ENCODE results near the gene ASPSCR1. TPM values are rescaled to one million over a fixed set of nuclear protein-coding genes. Genes with fewer than 3 reads are reported as not detected.

Gene ASPSCR1
- total and polyA plus RNA-seq, 8 donors: 11.7 to 143 (median 55.6) TPM

GRCh38 chr17:81947189-81947588 lies 30.2 kb upstream of the ASPSCR1 start, which contains the start of gene MYADML2:
MYADML2 (minus strand) TSS chr17:81947233; CDS start chr17:81941741, 5,492 bp downstream.
- no peak within 1 kb of the TSS for H3K4me3 ChIP-seq
- H3K36me3 ChIP-seq: no peaks in the 10 kb centered on the region
- intact Hi-C loops (cut with DNase I; ENCODE audit: low total_unique reads): no loop called here
- no peak within 1 kb of the TSS for H3K27ac ChIP-seq
- TF ChIP-seq POLR2A (IDR thresholded peaks at IDR 0.05) (no peak), POLR2AphosphoS5 (IDR thresholded peaks at IDR 0.05) (no peak), EP300 (IDR thresholded peaks at IDR 0.05) (no peak)
- TF ChIP-seq, protein P1, sequence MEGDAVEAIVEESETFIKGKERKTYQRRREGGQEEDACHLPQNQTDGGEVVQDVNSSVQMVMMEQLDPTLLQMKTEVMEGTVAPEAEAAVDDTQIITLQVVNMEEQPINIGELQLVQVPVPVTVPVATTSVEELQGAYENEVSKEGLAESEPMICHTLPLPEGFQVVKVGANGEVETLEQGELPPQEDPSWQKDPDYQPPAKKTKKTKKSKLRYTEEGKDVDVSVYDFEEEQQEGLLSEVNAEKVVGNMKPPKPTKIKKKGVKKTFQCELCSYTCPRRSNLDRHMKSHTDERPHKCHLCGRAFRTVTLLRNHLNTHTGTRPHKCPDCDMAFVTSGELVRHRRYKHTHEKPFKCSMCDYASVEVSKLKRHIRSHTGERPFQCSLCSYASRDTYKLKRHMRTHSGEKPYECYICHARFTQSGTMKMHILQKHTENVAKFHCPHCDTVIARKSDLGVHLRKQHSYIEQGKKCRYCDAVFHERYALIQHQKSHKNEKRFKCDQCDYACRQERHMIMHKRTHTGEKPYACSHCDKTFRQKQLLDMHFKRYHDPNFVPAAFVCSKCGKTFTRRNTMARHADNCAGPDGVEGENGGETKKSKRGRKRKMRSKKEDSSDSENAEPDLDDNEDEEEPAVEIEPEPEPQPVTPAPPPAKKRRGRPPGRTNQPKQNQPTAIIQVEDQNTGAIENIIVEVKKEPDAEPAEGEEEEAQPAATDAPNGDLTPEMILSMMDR (IDR thresholded peaks at IDR 0.05): no peak
- no peak for DNase-seq
- H3K27me3 ChIP-seq: peaks cover 0 to 36% (median 2%) of the 10 kb centered on the region in 3 donors
- 84 to 92% (median 89%) methylated on average over 13 of the region's 13 CpGs for WGBS, 5 donors
- H3K4me1 ChIP-seq: peaks cover 0 to under 1% (median 0%) of the 10 kb centered on the region in 4 donors
- no peaks in the 10 kb centered on the region for H3K9me3 ChIP-seq

GRCh38 chr17:81948635-81949378 lies 28.6 kb upstream of the ASPSCR1 start:
- WGBS, 5 donors: 68 to 81% (median 80%) methylated on average over 14 to 17 of the region's 17 CpGs
- H3K36me3 ChIP-seq: no peaks in the 10 kb centered on the region
- TF ChIP-seq POLR2AphosphoS5 (IDR thresholded peaks at IDR 0.05) (no peak), EP300 (IDR thresholded peaks at IDR 0.05) (no peak), POLR2A (IDR thresholded peaks at IDR 0.05) (no peak)
- TF ChIP-seq, protein P1 (IDR thresholded peaks at IDR 0.05): no peak

GRCh38 chr17:81950501-81950900 lies 26.9 kb upstream of the ASPSCR1 start:
- no peak for DNase-seq
- TF ChIP-seq POLR2AphosphoS5 (IDR thresholded peaks at IDR 0.05) (no peak), EP300 (IDR thresholded peaks at IDR 0.05) (no peak), POLR2A (IDR thresholded peaks at IDR 0.05) (no peak)
- TF ChIP-seq, protein P1 (IDR thresholded peaks at IDR 0.05): no peak
- Histone ChIP-seq H3K4me3 (no peak overlapping the region), H3K27ac (no peak overlapping the region), H3K27me3 (peaks cover 0 to 35% (median 0%) of the 10 kb centered on the region in 3 donors), H3K36me3 (no peaks in the 10 kb centered on the region), H3K9me3 (no peaks in the 10 kb centered on the region), H3K4me1 (no peaks in the 10 kb centered on the region)
- WGBS, 5 donors: 80 to 87% (median 85%) methylated on average over 11 to 15 of the region's 15 CpGs
- intact Hi-C loops (cut with DNase I; ENCODE audit: low total_unique reads): no loop called here

More at GRCh38 chr17:81948635-81949378, 28.6 kb upstream of the ASPSCR1 start:
- intact Hi-C loops (cut with DNase I; ENCODE audit: low total_unique reads): no loop called here
- DNase-seq: no peak
- Histone ChIP-seq H3K27me3 (peaks cover 0 to 31% (median 0%) of the 10 kb centered on the region in 3 donors), H3K4me3 (no peak overlapping the region), H3K4me1 (no peaks in the 10 kb centered on the region), H3K27ac (no peak overlapping the region), H3K9me3 (no peaks in the 10 kb centered on the region)

DNA sequence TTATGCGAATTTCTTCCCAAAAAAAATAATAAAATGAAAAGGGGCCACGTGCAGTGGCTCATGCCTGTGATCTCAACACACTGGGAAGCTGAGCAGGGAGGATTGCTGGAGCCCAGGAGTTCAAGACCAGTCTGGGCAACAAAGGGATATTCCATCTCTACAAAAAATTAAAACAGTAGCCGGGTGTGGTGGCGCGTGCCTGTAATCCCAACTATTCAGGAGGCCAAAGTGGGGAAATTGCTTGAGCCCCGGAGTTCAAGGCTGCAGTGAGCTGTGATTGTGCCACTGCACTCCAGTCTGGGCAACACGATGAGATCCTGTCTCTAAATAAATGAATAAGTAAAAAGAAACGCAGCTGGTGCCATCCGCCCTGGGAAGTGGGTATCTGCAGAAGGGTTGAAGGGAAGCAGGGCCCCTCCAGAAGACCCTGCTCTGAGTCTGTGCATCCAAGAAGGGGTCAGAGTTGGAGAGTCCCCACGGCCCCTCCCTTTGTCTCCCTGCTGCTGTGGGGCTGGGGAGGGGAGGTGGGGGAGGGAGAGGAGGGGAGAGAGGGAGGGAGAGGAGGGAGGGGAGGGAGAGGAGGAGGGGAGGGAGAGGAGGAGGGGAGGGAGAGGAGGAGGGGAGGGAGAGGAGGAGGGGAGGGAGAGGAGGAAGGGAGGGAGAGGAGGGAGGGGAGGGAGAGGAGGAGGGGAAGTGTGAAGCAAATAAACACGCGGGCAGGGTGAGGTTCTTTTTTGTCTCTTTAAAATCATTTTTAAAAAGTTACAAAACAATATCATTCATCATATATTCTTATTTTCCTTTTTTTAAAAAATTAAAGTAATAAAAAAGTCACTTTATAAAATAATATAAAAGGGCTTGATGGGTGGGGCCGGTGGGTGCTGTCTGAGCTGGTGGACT lies 25.4 kb upstream of the ASPSCR1 start:
- no peaks in the 10 kb centered on the region for H3K36me3 ChIP-seq
- no peak for DNase-seq
- TF ChIP-seq POLR2AphosphoS5 (IDR thresholded peaks at IDR 0.05) (no peak), POLR2A (IDR thresholded peaks at IDR 0.05) (no peak), EP300 (IDR thresholded peaks at IDR 0.05) (no peak)
- TF ChIP-seq, protein P1 (IDR thresholded peaks at IDR 0.05): no peak
- no peaks in the 10 kb centered on the region for H3K9me3 ChIP-seq
- H3K4me3 ChIP-seq: no peak overlapping the region
- intact Hi-C loops (cut with DNase I; ENCODE audit: low total_unique reads): no loop called here
- no peaks in the 10 kb centered on the region for H3K4me1 ChIP-seq
- 59 to 66% (median 61%) methylated on average over 12 to 13 of the region's 13 CpGs for WGBS, 5 donors
- peaks cover 0 to 41% (median 0%) of the 10 kb centered on the region in 3 donors for H3K27me3 ChIP-seq
- no peak overlapping the region for H3K27ac ChIP-seq

All from stomach (tissue), 9 donors.